IPS-18c (cell line): ENCODE measurements around the gene SYTL3.
"Not testable (repeated sequence)": the region's sequence is repeated elsewhere in the genome, so short reads cannot be mapped to it uniquely, and the experiment has no call there.

Experiments used
- H3K4me3 ChIP-seq: 2 replicates; pipeline ENCODE4 v1.7.0; 2013; ENCODE audit warnings: low read depth, mild to moderate bottlenecking, low read length, moderate library complexity; ENCODE audit not compliant: insufficient read depth
- H3K9me3 ChIP-seq: one replicate; pipeline ENCODE4 v1.6.1; 2013; ENCODE audit warnings: mild to moderate bottlenecking, low read length, moderate library complexity; ENCODE audit not compliant: control insufficient read depth, insufficient read depth

The SYTL3 gene

DNA sequence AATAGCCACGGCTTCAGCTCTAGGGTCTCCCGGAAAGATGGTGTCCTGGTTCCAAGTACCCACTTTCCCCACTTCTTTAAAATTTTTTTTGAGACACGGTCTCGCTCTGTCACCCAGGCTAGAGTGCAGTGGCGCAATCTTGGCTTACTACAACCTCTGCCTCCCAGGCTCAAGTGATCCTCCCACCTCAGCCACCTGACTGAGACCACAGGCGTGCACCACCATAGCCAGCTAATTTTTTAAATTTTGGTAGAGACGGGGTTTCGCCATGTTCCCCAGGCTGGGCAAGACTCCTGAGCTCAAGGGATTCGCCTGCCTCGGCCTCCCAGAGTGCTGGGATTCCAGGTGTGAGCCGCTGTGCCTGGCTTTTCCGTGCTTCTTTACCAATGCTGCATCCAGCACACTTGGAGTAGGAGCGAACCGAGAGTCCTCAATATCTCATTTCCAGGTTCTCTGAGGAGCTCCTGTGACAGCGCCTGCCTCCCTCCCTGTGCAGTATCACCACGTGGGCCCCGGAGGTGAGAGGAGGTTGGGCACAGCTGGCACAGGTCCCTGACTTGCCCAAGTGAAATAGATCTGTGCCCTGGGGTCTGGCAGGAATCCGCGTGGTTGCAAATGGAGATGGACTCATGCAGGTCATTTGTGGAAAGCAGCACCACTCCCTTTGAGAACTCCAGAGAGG is 132.0 kb downstream of the SYTL3 start:
- Histone ChIP-seq H3K9me3 (no peaks in the 10 kb centered on the region), H3K4me3 (no peak overlapping the region)

DNA sequence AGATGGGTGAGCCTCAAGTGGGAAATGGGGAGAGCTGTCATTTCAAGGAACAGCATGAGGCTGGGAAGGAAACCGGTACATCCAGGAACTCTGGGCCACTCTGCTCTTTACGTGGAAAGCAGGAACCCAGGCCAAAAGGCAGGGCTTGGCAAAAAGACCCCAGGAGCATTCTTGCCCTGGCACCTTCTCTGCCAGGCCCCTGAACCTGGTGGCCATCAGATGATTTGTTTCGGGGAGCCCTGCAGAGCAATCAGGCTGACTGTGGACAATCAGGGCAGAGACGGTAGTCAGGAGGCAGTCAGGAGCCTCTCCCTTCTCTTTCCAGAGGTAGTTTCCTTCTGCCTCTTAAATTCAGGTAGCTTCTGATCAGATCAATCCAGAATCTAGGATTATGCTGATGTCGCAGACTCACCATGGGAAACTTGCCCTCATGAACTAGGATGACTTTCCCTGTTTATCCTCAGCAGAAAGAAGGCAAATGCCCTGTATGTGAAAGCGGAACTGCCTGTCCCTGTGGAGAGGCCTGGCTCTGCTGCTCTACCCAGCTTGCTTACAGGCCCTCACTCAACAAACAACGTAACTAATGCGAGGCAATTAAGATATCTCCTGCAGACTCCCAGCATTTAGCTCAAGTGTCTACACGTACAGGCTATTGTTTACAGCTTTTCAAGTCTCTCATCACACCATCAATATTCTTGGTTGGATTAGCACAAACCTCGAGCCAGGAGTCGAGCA is 132.7 kb downstream of the SYTL3 start:
- no peak overlapping the region for H3K4me3 ChIP-seq
- no peaks in the 10 kb centered on the region for H3K9me3 ChIP-seq

GRCh38 chr6:158783167-158783450 is 133.3 kb downstream of the SYTL3 start:
- H3K4me3 ChIP-seq, result no peak overlapping the region
- no peaks in the 10 kb centered on the region for H3K9me3 ChIP-seq

GRCh38 chr6:158783851-158784250 is 134.0 kb downstream of the SYTL3 start:
- H3K4me3 ChIP-seq, result no peak overlapping the region
- H3K9me3 ChIP-seq, result no peaks in the 10 kb centered on the region

- no peaks in the 10 kb centered on the region for H3K9me3 ChIP-seq
- H3K4me3 ChIP-seq, result no peak overlapping the region
Observed at GRCh38 chr6:158784505-158784904, 134.7 kb downstream of the SYTL3 start.

- Histone ChIP-seq H3K9me3 (no peaks in the 10 kb centered on the region), H3K4me3 (no peak overlapping the region)
Observed at GRCh38 chr6:158785036-158785435, 135.2 kb downstream of the SYTL3 start.

GRCh38 chr6:158786645-158787304 is 136.9 kb downstream of the SYTL3 start:
- Histone ChIP-seq H3K9me3 (no peaks in the 10 kb centered on the region), H3K4me3 (no peak overlapping the region)

DNA sequence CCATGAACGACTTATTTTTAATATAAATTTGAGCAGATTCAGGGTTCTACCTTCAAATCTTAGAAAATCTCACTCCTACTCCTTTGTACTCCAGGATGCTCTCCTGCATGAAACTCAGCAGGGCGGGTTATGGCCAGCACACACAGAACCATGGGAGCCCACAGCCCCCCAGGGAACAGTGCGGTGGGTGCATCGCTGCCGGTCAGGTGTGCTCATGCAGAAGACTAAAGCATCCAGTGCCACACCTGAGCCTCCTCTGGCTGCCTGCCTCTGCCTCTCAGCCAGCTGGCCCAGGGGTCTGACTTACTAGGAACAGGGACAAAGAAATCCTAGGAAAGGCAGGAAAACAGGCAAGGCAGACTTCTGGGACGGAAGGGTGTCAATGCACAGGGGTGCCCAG is 137.5 kb downstream of the SYTL3 start:
- Histone ChIP-seq H3K4me3 (no peak overlapping the region), H3K9me3 (no peaks in the 10 kb centered on the region)

- H3K4me3 ChIP-seq, result no peak overlapping the region
Observed at GRCh38 chr6:158789115-158789917, 139.5 kb downstream of the SYTL3 start.

GRCh38 chr6:158791274-158791855 is 141.5 kb downstream of the SYTL3 start:
- Histone ChIP-seq H3K4me3 (no peak overlapping the region), H3K9me3 (no peaks in the 10 kb centered on the region)

More at GRCh38 chr6:158789115-158789917, 139.5 kb downstream of the SYTL3 start:
- H3K9me3 ChIP-seq, result no peaks in the 10 kb centered on the region

DNA sequence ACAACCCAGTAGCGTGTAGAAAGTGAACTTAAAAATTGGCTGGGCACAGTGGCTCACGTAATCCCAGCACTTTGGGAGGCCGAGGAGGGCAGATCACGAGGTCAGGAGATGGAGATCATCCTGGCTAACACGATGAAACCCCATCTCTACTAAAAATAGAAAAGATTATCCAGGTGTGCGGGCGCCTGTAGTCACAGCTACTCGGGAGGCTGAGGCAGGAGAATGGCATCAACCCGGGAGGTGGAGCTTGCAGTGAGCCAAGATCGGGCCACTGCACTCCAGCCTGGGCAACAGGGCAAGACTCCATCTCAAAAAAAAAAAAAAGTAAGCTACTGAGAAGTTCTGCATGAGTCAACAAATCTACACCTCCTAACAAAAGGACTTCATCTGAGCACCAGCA is 142.7 kb downstream of the SYTL3 start:
- H3K9me3 ChIP-seq, H3K4me3 ChIP-seq: not testable (repeated sequence)

DNA sequence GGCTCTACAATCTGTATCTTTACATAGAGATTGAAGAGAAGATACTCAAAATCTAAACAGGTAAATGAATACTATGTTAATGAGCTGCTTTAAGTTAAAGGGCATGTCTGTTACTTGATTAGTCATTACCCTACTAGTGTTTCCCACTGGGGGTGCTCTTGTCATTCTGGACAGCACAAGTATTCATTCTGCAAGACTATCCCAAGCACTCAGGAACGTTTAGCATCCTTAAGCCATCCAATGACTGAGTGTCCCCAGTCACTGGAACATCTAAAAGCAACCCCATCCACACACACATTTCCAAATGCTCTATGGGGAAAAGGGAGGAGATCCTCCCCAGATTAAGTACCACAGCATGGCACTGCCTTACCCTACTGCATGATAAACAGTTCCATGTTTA is 143.6 kb downstream of the SYTL3 start:
- Histone ChIP-seq H3K9me3 (no peaks in the 10 kb centered on the region), H3K4me3 (no peak overlapping the region)

DNA sequence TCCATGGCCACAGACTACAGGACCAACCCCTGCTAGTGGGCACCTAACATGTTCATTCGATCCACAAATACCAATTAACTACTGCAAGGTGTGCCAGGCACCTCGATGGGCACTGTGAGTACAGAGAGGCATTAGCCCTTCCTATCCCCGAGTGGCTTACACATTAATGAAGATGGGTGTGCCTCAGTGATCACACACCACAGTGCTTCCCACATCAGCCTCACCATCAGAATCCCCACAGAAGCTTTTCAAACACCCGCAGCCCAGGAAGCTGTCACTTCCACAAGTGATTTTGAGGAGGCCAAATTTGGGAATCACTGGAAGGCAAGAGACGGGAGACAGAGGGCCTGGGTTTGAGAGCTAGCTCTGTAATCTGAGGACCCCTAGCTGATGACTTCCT is 145.7 kb downstream of the SYTL3 start:
- H3K4me3 ChIP-seq, result no peak overlapping the region

GRCh38 chr6:158796353-158796752 is 146.5 kb downstream of the SYTL3 start:
- no peak overlapping the region for H3K4me3 ChIP-seq
- H3K9me3 ChIP-seq, result no peaks in the 10 kb centered on the region

More for the DNA sequence above, 145.7 kb downstream of the SYTL3 start:
- H3K9me3 ChIP-seq, result no peaks in the 10 kb centered on the region

GRCh38 chr6:158797331-158798310 is 147.8 kb downstream of the SYTL3 start:
- Histone ChIP-seq H3K9me3 (no peaks in the 10 kb centered on the region), H3K4me3 (no peak overlapping the region)

GRCh38 chr6:158798311-158798710 is 148.5 kb downstream of the SYTL3 start:
- no peak overlapping the region for H3K4me3 ChIP-seq

More at GRCh38 chr6:158798311-158798710, 148.5 kb downstream of the SYTL3 start:
- no peaks in the 10 kb centered on the region for H3K9me3 ChIP-seq
